ENCODE results near the gene VIM. TPM values are rescaled to one million over a fixed set of nuclear protein-coding genes. Genes with fewer than 3 reads are reported as not detected.
A peak's percentile ranks its signal among the peaks of the same experiment; 100 is the strongest.

Gene VIM
- total and polyA plus RNA-seq, 4 donors, result 800 to 1,640 (median 1,361) TPM

DNA sequence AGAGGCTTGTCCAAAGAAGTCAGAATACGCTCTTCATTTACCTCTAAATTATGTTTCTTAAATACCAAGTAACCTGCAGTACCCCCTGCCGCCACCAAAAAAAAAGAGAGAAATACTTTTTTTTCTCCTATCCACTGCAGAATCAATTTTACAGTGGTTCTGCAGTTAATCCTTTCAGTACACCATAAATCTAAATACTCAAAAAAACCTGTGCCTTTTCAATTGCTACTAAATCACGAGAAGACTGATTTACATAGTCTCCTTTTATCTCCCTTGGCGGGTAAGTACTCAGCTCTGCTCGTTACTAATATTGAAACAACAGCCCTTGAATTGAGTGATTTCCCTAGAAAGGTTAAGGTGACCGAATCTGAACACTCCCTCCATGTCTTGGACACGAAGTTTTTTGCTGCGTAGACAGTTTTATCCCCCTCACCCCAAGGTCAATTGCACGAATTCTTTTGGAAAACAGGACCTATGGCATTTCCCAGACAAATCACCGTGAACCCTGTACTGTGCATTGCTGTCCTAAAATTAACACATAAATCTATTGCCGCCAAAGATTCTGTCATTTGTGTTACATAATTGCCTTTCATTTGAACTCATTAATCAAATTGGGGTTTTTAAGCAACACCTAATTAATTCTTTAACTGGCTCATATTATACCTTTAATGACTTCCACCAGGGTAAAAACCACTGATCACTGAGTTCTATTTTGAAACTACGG, 512 bp upstream of the VIM start:
- DNase-seq (peak in 2 of 3 donors; percentile 61 to 63), ATAC-seq (ENCODE audit: insufficient read depth, low FRiP score) (no peak)
- peak overlapping the region in 1 of 2 donors; percentile 8 for H3K9ac ChIP-seq (ENCODE audit: insufficient read depth in 1 of 2, low read length in 2 of 2)
- peaks cover 0 to 29% (median 5%) of the 10 kb centered on the region in 5 donors for H3K4me1 ChIP-seq (ENCODE audit: control insufficient read depth in 5 of 5, insufficient read depth in 5 of 5, low read length in 5 of 5)
- H3K36me3 ChIP-seq (ENCODE audit: control insufficient read depth in 4 of 4, insufficient read depth in 4 of 4, low read length in 4 of 4), result peaks cover 0 to 29% (median 5%) of the 10 kb centered on the region in 4 donors
- peak overlapping the region; percentile 73 to 89 for H3K27ac ChIP-seq (ENCODE audit: low read depth in 1 of 2, low read length in 1 of 2)
- H3K9me3 ChIP-seq (ENCODE audit: control insufficient read depth in 4 of 4, insufficient read depth in 3 of 4, low read length in 3 of 4), result peaks cover 0 to 4% (median 0%) of the 10 kb centered on the region in 4 donors
- H3K27me3 ChIP-seq (ENCODE audit: control insufficient read depth in 3 of 3, insufficient read depth in 3 of 3, low read length in 2 of 3), result no peaks in the 10 kb centered on the region
- no peak overlapping the region for H3K4me3 ChIP-seq
- TF ChIP-seq CTCF (IDR thresholded peaks at IDR 0.05; ENCODE audit: control extremely low read depth, extremely low read depth), result no peak
- 3 to 9% methylated on average over 12 of the region's 12 CpGs for WGBS, 2 donors

- Histone ChIP-seq H3K36me3 (ENCODE audit: control insufficient read depth in 4 of 4, insufficient read depth in 4 of 4, low read length in 4 of 4) (peaks cover 0 to 43% (median 16%) of the 10 kb centered on the region in 4 donors), H3K27me3 (ENCODE audit: control insufficient read depth in 3 of 3, insufficient read depth in 3 of 3, low read length in 2 of 3) (no peaks in the 10 kb centered on the region), H3K27ac (ENCODE audit: low read depth in 1 of 2, low read length in 1 of 2) (peak overlapping the region; percentile 87 to 99), H3K9ac (ENCODE audit: insufficient read depth in 1 of 2, low read length in 2 of 2) (peak overlapping the region; percentile 86 to 95), H3K4me1 (ENCODE audit: control insufficient read depth in 5 of 5, insufficient read depth in 5 of 5, low read length in 5 of 5) (peaks cover 0 to 36% (median 10%) of the 10 kb centered on the region in 5 donors), H3K4me3 (peak overlapping the region; percentile 99), H3K9me3 (ENCODE audit: control insufficient read depth in 4 of 4, insufficient read depth in 3 of 4, low read length in 3 of 4) (peaks cover 0 to 4% (median 0%) of the 10 kb centered on the region in 4 donors)
- peak; percentile 69 for ATAC-seq (ENCODE audit: insufficient read depth, low FRiP score)
- DNase-seq, result peak; percentile 96 to 97 (median 96)
- WGBS, 2 donors, result 1% methylated on average over 62 to 72 of the region's 72 CpGs
- no peak for TF ChIP-seq CTCF (IDR thresholded peaks at IDR 0.05; ENCODE audit: control extremely low read depth, extremely low read depth)
Observed at GRCh38 chr10:17229016-17229716, 1.1 kb downstream of the VIM start.

GRCh38 chr10:17229717-17229966, 1.6 kb downstream of the VIM start:
- no peaks in the 10 kb centered on the region for H3K27me3 ChIP-seq (ENCODE audit: control insufficient read depth in 3 of 3, insufficient read depth in 3 of 3, low read length in 2 of 3)
- H3K27ac ChIP-seq (ENCODE audit: low read depth in 1 of 2, low read length in 1 of 2), result peak overlapping the region; percentile 86 to 99
- peak overlapping the region; percentile 99 for H3K4me3 ChIP-seq
- no peak for TF ChIP-seq CTCF (IDR thresholded peaks at IDR 0.05; ENCODE audit: control extremely low read depth, extremely low read depth)
- peaks cover 3 to 48% (median 21%) of the 10 kb centered on the region in 4 donors for H3K36me3 ChIP-seq (ENCODE audit: control insufficient read depth in 4 of 4, insufficient read depth in 4 of 4, low read length in 4 of 4)
- DNase-seq (no peak), ATAC-seq (ENCODE audit: insufficient read depth, low FRiP score) (no peak)
- peaks cover 0 to 36% (median 10%) of the 10 kb centered on the region in 5 donors for H3K4me1 ChIP-seq (ENCODE audit: control insufficient read depth in 5 of 5, insufficient read depth in 5 of 5, low read length in 5 of 5)
- H3K9me3 ChIP-seq (ENCODE audit: control insufficient read depth in 4 of 4, insufficient read depth in 3 of 4, low read length in 3 of 4), result peaks cover 0 to 4% (median 0%) of the 10 kb centered on the region in 4 donors
- peak overlapping the region; percentile 86 to 95 for H3K9ac ChIP-seq (ENCODE audit: insufficient read depth in 1 of 2, low read length in 2 of 2)
- WGBS, 2 donors, result 0 to 1% methylated on average over 17 to 21 of the region's 21 CpGs

Measured in lung (tissue), 12 donors.